A673 (cell line): ENCODE results near the gene HMGXB4. TPM values are rescaled to one million over a fixed set of nuclear protein-coding genes. Genes with fewer than 3 reads are reported as not detected.

ENCODE experiments used
- Bru-seq: library from RNA; stranded (reverse); fragments of 400-500 nt; gene quantifications from one replicate; lab custom pipeline; 2021; lab: Mats Ljungman, UMichigan
- BruChase-seq, 2 experiments: library from RNA; stranded (reverse); fragments of 400-500 nt; gene quantifications; one replicate each; lab custom pipeline; 2021; lab: Mats Ljungman, UMichigan
- BruUV-seq: library from RNA; stranded (reverse); fragments of 400-500 nt; replicated peaks from 2 replicates; lab custom pipeline; 2021; lab: Mats Ljungman, UMichigan
- CTCF ChIA-PET: fragments of 300-600 bp; sonication (Branson Sonifier 250); formaldehyde crosslinking; loops from one replicate; lab custom pipeline; 2022; ENCODE audit warnings: antibody characterized with exemption; lab: Charles Lee
- POLR2A ChIA-PET: fragments of 300-600 bp; sonication (Branson Sonifier 250); formaldehyde crosslinking; loops from one replicate; lab custom pipeline; 2022; ENCODE audit warnings: antibody characterized with exemption; ENCODE audit not compliant: low non-redundant PET; lab: Charles Lee
- DNase-seq: peaks from one replicate; pipeline ENCODE4 v3.0.0-alpha.2; 2015; ENCODE audit warnings: low spot score
- H3K27ac ChIP-seq: fragments of 200-600 bp; sonication (generic); 2 replicates; pipeline ENCODE4 v1.5.1; 2016; ENCODE audit warnings: mixed run types, low read depth, mild to moderate bottlenecking, mixed read lengths, antibody characterized with exemption, low read length; ENCODE audit not compliant: poor library complexity, severe bottlenecking
- H3K27me3 ChIP-seq: fragments of 200-600 bp; sonication (generic); replicated peaks from 2 replicates; pipeline ENCODE4 v1.6.1; 2017; ENCODE audit warnings: mixed run types, low read depth, mild to moderate bottlenecking, mixed read lengths, antibody characterized with exemption, low read length; ENCODE audit not compliant: insufficient read depth, poor library complexity
- H3K36me3 ChIP-seq: fragments of 200-600 bp; sonication (generic); 2 replicates; pipeline ENCODE4 v1.6.1; 2016; ENCODE audit warnings: mixed run types, mild to moderate bottlenecking, mixed read lengths, antibody characterized with exemption, low read length; ENCODE audit not compliant: insufficient read depth, poor library complexity, severe bottlenecking
- H3K4me1 ChIP-seq: fragments of 200-600 bp; sonication (generic); 2 replicates; pipeline ENCODE4 v1.6.1; 2017; ENCODE audit warnings: mixed run types, mild to moderate bottlenecking, mixed read lengths, antibody characterized with exemption, low read length; ENCODE audit not compliant: insufficient read depth, poor library complexity, severe bottlenecking
- H3K4me3 ChIP-seq: fragments of 200-600 bp; sonication (generic); 2 replicates; pipeline ENCODE4 v1.5.1; 2016; ENCODE audit warnings: low read depth, mixed run types, mild to moderate bottlenecking, mixed read lengths, low read length; ENCODE audit not compliant: poor library complexity, severe bottlenecking
- H3K9me3 ChIP-seq: fragments of 200-600 bp; sonication (generic); 2 replicates; pipeline ENCODE4 v1.6.1; 2016; ENCODE audit warnings: mixed run types, low read depth, mild to moderate bottlenecking, mixed read lengths, antibody characterized with exemption, low read length; ENCODE audit not compliant: poor library complexity, severe bottlenecking
- EZH2 ChIP-seq: fragments of 200-600 bp; sonication (generic); IDR thresholded peaks from 2 replicates; pipeline ENCODE4 v1.6.1; 2017; ENCODE audit warnings: borderline replicate concordance, low read depth, mild to moderate bottlenecking, mixed read lengths, antibody characterized with exemption, low read length; ENCODE audit not compliant: poor library complexity, severe bottlenecking
- intact Hi-C: fragments of 100-400 bp; cut with micrococcal nuclease; formaldehyde crosslinking; loops from one replicate; pipeline ENCODE4 v1.10.0; 2022; ENCODE audit not compliant: unreplicated experiment
- long read RNA-seq: library from polyadenylated mRNA; stranded (forward); transcript quantifications from one replicate; pipeline ENCODE4 v2.0.0, GENCODE V29; 2022
- total RNA-seq: library from RNA; stranded (reverse); gene quantifications from 2 replicates; pipeline ENCODE4 v1.2.3, GENCODE V29; 2021
- TF ChIP-seq, protein P1 (sequence below): fragments of 300-800, 200-600 bp; sonication (generic); conservative IDR thresholded peaks from 2 replicates; pipeline ENCODE4 v1.5.1; 2017; ENCODE audit warnings: low read depth, mild to moderate bottlenecking, antibody characterized with exemption, low read length, moderate library complexity, mixed read lengths

The HMGXB4 gene, protein sequence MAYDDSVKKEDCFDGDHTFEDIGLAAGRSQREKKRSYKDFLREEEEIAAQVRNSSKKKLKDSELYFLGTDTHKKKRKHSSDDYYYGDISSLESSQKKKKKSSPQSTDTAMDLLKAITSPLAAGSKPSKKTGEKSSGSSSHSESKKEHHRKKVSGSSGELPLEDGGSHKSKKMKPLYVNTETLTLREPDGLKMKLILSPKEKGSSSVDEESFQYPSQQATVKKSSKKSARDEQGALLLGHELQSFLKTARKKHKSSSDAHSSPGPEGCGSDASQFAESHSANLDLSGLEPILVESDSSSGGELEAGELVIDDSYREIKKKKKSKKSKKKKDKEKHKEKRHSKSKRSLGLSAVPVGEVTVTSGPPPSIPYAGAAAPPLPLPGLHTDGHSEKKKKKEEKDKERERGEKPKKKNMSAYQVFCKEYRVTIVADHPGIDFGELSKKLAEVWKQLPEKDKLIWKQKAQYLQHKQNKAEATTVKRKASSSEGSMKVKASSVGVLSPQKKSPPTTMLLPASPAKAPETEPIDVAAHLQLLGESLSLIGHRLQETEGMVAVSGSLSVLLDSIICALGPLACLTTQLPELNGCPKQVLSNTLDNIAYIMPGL
- total RNA-seq = 49.2 and 52.7 TPM in 2 replicates
- Bru-seq, nascent RNA = percentile 95 among the genes with signal in this experiment
- percentile 97 among the genes with signal in this experiment for BruChase-seq, experiment 1, labeled RNA remaining after a 2-hour chase
- percentile 89 among the genes with signal in this experiment for BruChase-seq, experiment 2, labeled RNA remaining after a 6-hour chase
- long read RNA-seq, full-length matches to known transcripts = 11 of 36 reads
- long read RNA-seq, partial matches to known transcripts = 11 of 36 reads
- long read RNA-seq, other reads (novel, unspliced or antisense) = 14 of 36 reads

DNA sequence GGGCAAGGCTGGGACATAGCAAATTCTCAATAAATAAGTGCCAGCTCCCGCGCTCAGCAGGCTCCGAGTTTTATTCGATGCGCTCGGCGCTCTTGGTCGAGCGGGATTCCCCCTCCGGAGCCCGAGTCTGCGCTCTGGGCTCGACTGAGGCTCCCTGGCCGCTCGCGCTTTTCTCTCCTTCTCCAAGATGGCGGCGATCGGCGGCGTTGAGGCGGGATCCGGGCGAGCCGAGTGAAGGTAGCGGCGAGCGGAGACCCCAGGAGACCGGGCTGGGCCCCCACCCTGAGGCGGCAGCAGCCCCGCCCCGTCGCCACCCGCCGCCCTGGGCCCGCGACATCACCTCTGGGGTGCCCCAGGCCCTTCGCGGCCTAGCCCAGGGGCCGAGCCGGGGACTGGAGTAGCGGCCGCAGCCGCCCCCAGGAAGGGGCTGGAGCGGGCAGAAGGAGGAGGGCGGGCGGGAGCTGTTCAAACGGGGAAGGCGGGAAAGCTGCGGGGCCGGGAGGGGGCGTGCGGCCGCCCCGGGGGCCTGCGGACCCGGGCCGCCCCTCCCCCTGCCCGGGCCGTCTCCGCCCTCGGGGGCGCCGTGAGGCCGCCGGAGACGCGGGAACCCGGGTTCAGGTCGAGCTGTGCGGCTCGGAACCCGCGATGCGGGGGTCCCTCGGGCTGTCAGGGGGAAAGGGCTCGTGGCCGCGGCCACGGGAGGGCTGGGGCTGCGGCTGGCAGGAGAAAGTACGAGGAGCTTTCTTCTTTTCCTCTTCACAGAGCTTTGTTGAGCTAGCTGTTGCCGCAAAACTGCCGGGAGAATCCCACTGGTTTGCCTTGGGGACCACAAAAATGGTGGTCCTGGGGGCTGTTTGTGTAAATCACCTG is at the start of gene HMGXB4:
TSS of gene HMGXB4 (plus strand) at position 173 of the 870 bp plus-strand sequence. CDS start 4,898 bp downstream, outside the sequence.
- Histone ChIP-seq H3K4me3 (peak within 1 kb of the TSS; percentile 95), H3K27ac (peak within 1 kb of the TSS; percentile 100), H3K27me3 (no peaks in the 10 kb centered on the region), H3K4me1 (peaks cover 12% of the 10 kb centered on the region), H3K9me3 (no peaks in the 10 kb centered on the region), H3K36me3 (peaks cover 6% of the 10 kb centered on the region)
- intact Hi-C loops = no loop called here
- POLR2A ChIA-PET = interaction anchor here (0.5 kb wide), 1 partner anchor 40 kb away, joined by 7 read pairs; no protein-coding TSS in a partner anchor
- CTCF ChIA-PET = no interaction called here
- peak; percentile 96 for DNase-seq
- no TSS peak for BruUV-seq
- TF ChIP-seq EZH2 = no peak
- TF ChIP-seq, protein P1, sequence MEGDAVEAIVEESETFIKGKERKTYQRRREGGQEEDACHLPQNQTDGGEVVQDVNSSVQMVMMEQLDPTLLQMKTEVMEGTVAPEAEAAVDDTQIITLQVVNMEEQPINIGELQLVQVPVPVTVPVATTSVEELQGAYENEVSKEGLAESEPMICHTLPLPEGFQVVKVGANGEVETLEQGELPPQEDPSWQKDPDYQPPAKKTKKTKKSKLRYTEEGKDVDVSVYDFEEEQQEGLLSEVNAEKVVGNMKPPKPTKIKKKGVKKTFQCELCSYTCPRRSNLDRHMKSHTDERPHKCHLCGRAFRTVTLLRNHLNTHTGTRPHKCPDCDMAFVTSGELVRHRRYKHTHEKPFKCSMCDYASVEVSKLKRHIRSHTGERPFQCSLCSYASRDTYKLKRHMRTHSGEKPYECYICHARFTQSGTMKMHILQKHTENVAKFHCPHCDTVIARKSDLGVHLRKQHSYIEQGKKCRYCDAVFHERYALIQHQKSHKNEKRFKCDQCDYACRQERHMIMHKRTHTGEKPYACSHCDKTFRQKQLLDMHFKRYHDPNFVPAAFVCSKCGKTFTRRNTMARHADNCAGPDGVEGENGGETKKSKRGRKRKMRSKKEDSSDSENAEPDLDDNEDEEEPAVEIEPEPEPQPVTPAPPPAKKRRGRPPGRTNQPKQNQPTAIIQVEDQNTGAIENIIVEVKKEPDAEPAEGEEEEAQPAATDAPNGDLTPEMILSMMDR = no peak; the same call in 1 of the 2 replicates

DNA sequence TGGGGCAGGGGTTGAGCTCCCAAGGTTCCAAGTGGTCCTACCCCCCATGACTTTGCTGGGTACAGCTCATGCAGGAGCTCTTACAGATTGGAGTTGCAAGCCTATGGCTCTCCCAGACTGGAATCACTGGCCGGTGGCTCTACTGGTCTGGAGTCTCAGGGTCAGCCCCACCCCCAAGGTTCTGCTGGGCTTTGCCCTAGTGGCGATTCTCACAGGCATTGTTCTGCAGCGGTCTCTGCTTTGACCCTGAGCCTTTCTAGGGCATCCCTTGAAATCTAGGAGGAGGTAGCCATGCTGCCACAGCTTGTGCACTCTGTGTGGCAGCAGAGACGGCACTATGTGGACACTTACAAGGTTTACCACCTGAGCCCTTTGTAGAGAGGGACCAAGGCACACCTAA is 49.3 kb upstream of the HMGXB4 start:
- no peaks in the 10 kb centered on the region for H3K27me3 ChIP-seq
- intact Hi-C loops = no loop called here
- no peaks in the 10 kb centered on the region for H3K36me3 ChIP-seq
- TF ChIP-seq, protein P1 = no peak
- TF ChIP-seq EZH2 = no peak
- no peak overlapping the region for H3K27ac ChIP-seq
- no peaks in the 10 kb centered on the region for H3K4me1 ChIP-seq
- no peaks in the 10 kb centered on the region for H3K9me3 ChIP-seq
- no peak overlapping the region for H3K4me3 ChIP-seq
- DNase-seq = no peak
- CTCF ChIA-PET = no interaction called here
- BruUV-seq = no TSS peak
- POLR2A ChIA-PET = no interaction called here

DNA sequence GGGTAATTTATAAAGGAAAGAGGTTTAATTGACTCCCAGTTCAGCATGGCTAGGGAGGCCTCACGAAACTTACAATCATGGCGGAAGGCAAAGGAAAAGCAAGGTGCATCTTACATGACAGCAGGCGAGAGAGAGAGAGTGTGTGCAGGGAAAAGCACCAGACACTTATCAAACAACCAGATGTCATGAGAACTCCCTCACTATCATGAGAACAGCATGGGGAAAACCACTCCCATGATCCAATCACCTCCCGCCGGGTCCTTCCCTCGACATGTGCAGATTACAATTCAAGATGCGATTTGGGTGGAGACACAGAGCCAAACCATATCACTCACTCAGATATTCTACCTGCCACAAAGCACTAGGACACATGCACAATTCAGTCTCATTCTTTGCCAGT is 48.1 kb upstream of the HMGXB4 start:
- no peaks in the 10 kb centered on the region for H3K9me3 ChIP-seq
- H3K27me3 ChIP-seq = no peaks in the 10 kb centered on the region
- no peaks in the 10 kb centered on the region for H3K4me1 ChIP-seq
- TF ChIP-seq, protein P1 = no peak
- no peak for TF ChIP-seq EZH2
- no peak overlapping the region for H3K27ac ChIP-seq
- no peak for DNase-seq
- intact Hi-C loops = no loop called here
- ChIA-PET POLR2A (no interaction called here), CTCF (no interaction called here)
- no peak overlapping the region for H3K4me3 ChIP-seq
- no TSS peak for BruUV-seq
- H3K36me3 ChIP-seq = no peaks in the 10 kb centered on the region
